A673 (cell line): ENCODE measurements around the gene MEGF8. TPM values are rescaled to one million over a fixed set of nuclear protein-coding genes. Genes with fewer than 3 reads are reported as not detected.

Experiments
- BruUV-seq: library from RNA; stranded (reverse); fragments of 400-500 nt; replicated peaks from 2 replicates; lab custom pipeline; 2021; lab: Mats Ljungman, UMichigan
- CTCF ChIA-PET: fragments of 300-600 bp; sonication (Branson Sonifier 250); formaldehyde crosslinking; loops from one replicate; lab custom pipeline; 2022; ENCODE audit warnings: antibody characterized with exemption; lab: Charles Lee
- POLR2A ChIA-PET: fragments of 300-600 bp; sonication (Branson Sonifier 250); formaldehyde crosslinking; loops from one replicate; lab custom pipeline; 2022; ENCODE audit warnings: antibody characterized with exemption; ENCODE audit not compliant: low non-redundant PET; lab: Charles Lee
- DNase-seq: peaks from one replicate; pipeline ENCODE4 v3.0.0-alpha.2; 2015; ENCODE audit warnings: low spot score
- H3K27ac ChIP-seq: fragments of 200-600 bp; sonication (generic); 2 replicates; pipeline ENCODE4 v1.5.1; 2016; ENCODE audit warnings: mixed run types, low read depth, mild to moderate bottlenecking, mixed read lengths, antibody characterized with exemption, low read length; ENCODE audit not compliant: poor library complexity, severe bottlenecking
- H3K27me3 ChIP-seq: fragments of 200-600 bp; sonication (generic); replicated peaks from 2 replicates; pipeline ENCODE4 v1.6.1; 2017; ENCODE audit warnings: mixed run types, low read depth, mild to moderate bottlenecking, mixed read lengths, antibody characterized with exemption, low read length; ENCODE audit not compliant: insufficient read depth, poor library complexity
- H3K36me3 ChIP-seq: fragments of 200-600 bp; sonication (generic); 2 replicates; pipeline ENCODE4 v1.6.1; 2016; ENCODE audit warnings: mixed run types, mild to moderate bottlenecking, mixed read lengths, antibody characterized with exemption, low read length; ENCODE audit not compliant: insufficient read depth, poor library complexity, severe bottlenecking
- H3K4me1 ChIP-seq: fragments of 200-600 bp; sonication (generic); 2 replicates; pipeline ENCODE4 v1.6.1; 2017; ENCODE audit warnings: mixed run types, mild to moderate bottlenecking, mixed read lengths, antibody characterized with exemption, low read length; ENCODE audit not compliant: insufficient read depth, poor library complexity, severe bottlenecking
- H3K4me3 ChIP-seq: fragments of 200-600 bp; sonication (generic); 2 replicates; pipeline ENCODE4 v1.5.1; 2016; ENCODE audit warnings: low read depth, mixed run types, mild to moderate bottlenecking, mixed read lengths, low read length; ENCODE audit not compliant: poor library complexity, severe bottlenecking
- H3K9me3 ChIP-seq: fragments of 200-600 bp; sonication (generic); 2 replicates; pipeline ENCODE4 v1.6.1; 2016; ENCODE audit warnings: mixed run types, low read depth, mild to moderate bottlenecking, mixed read lengths, antibody characterized with exemption, low read length; ENCODE audit not compliant: poor library complexity, severe bottlenecking
- EZH2 ChIP-seq: fragments of 200-600 bp; sonication (generic); IDR thresholded peaks from 2 replicates; pipeline ENCODE4 v1.6.1; 2017; ENCODE audit warnings: borderline replicate concordance, low read depth, mild to moderate bottlenecking, mixed read lengths, antibody characterized with exemption, low read length; ENCODE audit not compliant: poor library complexity, severe bottlenecking
- intact Hi-C: fragments of 100-400 bp; cut with micrococcal nuclease; formaldehyde crosslinking; loops from one replicate; pipeline ENCODE4 v1.10.0; 2022; ENCODE audit not compliant: unreplicated experiment
- total RNA-seq: library from RNA; stranded (reverse); gene quantifications from 2 replicates; pipeline ENCODE4 v1.2.3, GENCODE V29; 2021
- TF ChIP-seq, protein P1 (sequence below): fragments of 300-800, 200-600 bp; sonication (generic); conservative IDR thresholded peaks from 2 replicates; pipeline ENCODE4 v1.5.1; 2017; ENCODE audit warnings: low read depth, mild to moderate bottlenecking, antibody characterized with exemption, low read length, moderate library complexity, mixed read lengths

The MEGF8 gene
- total RNA-seq, 1 experiment from 2014 or later: 28.5 TPM

- no peaks in the 10 kb centered on the region for H3K9me3 ChIP-seq
- no peak for DNase-seq
- H3K4me3 ChIP-seq: no peak overlapping the region
- ChIA-PET CTCF (no interaction called here), POLR2A (no interaction called here)
- TF ChIP-seq, protein P1, sequence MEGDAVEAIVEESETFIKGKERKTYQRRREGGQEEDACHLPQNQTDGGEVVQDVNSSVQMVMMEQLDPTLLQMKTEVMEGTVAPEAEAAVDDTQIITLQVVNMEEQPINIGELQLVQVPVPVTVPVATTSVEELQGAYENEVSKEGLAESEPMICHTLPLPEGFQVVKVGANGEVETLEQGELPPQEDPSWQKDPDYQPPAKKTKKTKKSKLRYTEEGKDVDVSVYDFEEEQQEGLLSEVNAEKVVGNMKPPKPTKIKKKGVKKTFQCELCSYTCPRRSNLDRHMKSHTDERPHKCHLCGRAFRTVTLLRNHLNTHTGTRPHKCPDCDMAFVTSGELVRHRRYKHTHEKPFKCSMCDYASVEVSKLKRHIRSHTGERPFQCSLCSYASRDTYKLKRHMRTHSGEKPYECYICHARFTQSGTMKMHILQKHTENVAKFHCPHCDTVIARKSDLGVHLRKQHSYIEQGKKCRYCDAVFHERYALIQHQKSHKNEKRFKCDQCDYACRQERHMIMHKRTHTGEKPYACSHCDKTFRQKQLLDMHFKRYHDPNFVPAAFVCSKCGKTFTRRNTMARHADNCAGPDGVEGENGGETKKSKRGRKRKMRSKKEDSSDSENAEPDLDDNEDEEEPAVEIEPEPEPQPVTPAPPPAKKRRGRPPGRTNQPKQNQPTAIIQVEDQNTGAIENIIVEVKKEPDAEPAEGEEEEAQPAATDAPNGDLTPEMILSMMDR: no peak
- no peak for TF ChIP-seq EZH2
- intact Hi-C loops: no loop called here
- BruUV-seq: TSS peak; percentile 9
- peaks cover 55% of the 10 kb centered on the region for H3K36me3 ChIP-seq
- no peaks in the 10 kb centered on the region for H3K27me3 ChIP-seq
- peaks cover 30% of the 10 kb centered on the region for H3K4me1 ChIP-seq
- H3K27ac ChIP-seq: peak overlapping the region; percentile 82
Observed at GRCh38 chr19:42287017-42287826, 38.2 kb upstream of the MEGF8 start.

DNA sequence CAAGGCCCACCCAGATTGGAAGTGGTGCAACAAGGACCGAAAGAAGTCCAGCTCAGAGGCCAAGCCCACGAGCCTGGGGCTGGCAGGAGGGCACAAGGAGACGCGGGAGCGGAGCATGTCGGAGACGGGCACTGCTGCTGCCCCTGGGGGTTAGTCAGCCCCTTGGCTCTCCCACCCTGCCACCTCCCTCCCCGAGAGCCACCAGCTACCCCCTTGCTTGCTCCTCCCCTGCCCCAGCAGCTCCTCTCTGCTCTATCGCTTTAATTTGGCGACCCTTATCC is 37.7 kb upstream of the MEGF8 start:
- Histone ChIP-seq H3K4me3 (no peak overlapping the region), H3K36me3 (peaks cover 61% of the 10 kb centered on the region), H3K27me3 (no peaks in the 10 kb centered on the region), H3K4me1 (peaks cover 25% of the 10 kb centered on the region), H3K9me3 (no peaks in the 10 kb centered on the region), H3K27ac (no peak overlapping the region)
- ChIA-PET POLR2A (no interaction called here), CTCF (no interaction called here)
- BruUV-seq: no TSS peak
- intact Hi-C loops: no loop called here
- TF ChIP-seq, protein P1: no peak
- TF ChIP-seq EZH2: no peak
- DNase-seq: no peak

- H3K4me3 ChIP-seq: no peak overlapping the region
- H3K4me1 ChIP-seq: peaks cover 19% of the 10 kb centered on the region
- intact Hi-C loops: no loop called here
- ChIA-PET POLR2A (no interaction called here), CTCF (no interaction called here)
- no peaks in the 10 kb centered on the region for H3K27me3 ChIP-seq
- peaks cover 67% of the 10 kb centered on the region for H3K36me3 ChIP-seq
- TF ChIP-seq EZH2: no peak
- TF ChIP-seq, protein P1: no peak
- BruUV-seq: no TSS peak
- H3K27ac ChIP-seq: no peak overlapping the region
- no peaks in the 10 kb centered on the region for H3K9me3 ChIP-seq
- DNase-seq: no peak
Observed at GRCh38 chr19:42288387-42288786, 37.0 kb upstream of the MEGF8 start.
